ENCODE measurements around the gene DCAF17. TPM values are rescaled to one million over a fixed set of nuclear protein-coding genes. Genes with fewer than 3 reads are reported as not detected.

Gene DCAF17
- total RNA-seq, 1 experiment from 2014 or later: 11.1 TPM

DNA sequence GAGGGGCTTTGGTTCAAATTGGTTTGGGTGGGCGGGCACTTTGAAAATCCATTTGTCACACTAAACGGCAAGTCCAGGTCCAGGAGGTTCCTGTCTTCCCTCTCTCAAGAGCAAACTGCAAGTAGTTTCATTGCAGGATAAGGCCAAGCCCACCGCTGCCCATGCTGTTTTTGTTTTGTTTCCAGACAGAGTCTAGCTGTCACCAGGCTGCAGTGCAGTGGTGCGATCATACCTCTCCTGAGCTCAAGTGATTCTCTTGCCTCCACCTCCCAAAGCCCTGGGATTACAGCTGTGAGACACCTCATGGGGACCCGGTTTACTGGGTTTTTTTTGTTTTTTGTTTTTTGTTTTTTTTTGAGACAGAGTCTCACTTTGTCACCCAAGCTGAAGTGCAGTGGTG, 86.4 kb downstream of the DCAF17 start:
- DNase-seq: no peak

DNA sequence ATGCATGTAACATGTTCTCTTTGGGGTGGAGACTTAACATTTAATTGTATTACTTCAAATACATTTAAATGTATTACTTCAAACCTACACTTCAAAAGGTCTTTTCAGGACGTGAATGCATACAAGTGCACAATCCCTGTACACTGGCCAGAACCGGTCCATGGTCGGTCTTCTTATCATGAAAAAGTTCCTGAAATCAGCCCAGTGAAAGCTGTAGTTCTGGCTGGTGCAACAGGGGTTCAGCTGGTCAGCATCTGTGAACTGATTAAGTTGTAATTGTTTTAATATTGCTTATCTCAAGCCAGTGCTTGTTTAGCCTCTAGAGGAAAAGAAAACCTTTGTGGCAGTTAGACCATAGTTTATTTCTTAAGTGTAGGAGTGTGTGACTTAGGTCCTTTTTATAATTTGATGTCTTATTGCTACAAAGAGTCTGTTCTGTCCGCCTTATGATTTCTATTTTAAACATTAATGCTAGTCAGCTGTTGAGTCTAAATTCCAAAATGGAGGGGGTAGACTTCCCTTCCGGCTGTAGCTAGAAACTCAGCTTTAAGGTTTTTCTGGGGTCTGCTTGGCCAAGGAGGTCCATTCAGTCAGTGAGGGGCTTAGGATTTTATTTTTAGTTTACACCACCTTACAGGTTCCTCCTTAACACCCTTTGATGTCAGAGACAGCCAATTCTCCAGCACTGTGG, 87.5 kb downstream of the DCAF17 start:
- ChIA-PET CTCF (no interaction called here), POLR2A (ENCODE audit: unreplicated experiment) (no interaction called here)
- peaks cover 10% of the 10 kb centered on the region for H3K27me3 ChIP-seq (ENCODE audit: low read length)
- TF ChIP-seq EZH2phosphoT487 (IDR thresholded peaks at IDR 0.05; ENCODE audit: borderline replicate concordance, low read length) (no peak), EZH2 (IDR thresholded peaks at IDR 0.05; ENCODE audit: low read length, unreplicated experiment) (no peak)
- TF ChIP-seq, protein P1, sequence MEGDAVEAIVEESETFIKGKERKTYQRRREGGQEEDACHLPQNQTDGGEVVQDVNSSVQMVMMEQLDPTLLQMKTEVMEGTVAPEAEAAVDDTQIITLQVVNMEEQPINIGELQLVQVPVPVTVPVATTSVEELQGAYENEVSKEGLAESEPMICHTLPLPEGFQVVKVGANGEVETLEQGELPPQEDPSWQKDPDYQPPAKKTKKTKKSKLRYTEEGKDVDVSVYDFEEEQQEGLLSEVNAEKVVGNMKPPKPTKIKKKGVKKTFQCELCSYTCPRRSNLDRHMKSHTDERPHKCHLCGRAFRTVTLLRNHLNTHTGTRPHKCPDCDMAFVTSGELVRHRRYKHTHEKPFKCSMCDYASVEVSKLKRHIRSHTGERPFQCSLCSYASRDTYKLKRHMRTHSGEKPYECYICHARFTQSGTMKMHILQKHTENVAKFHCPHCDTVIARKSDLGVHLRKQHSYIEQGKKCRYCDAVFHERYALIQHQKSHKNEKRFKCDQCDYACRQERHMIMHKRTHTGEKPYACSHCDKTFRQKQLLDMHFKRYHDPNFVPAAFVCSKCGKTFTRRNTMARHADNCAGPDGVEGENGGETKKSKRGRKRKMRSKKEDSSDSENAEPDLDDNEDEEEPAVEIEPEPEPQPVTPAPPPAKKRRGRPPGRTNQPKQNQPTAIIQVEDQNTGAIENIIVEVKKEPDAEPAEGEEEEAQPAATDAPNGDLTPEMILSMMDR (conservative IDR thresholded peaks at IDR 0.05; ENCODE audit: low read depth, low read length): no peak
- DNase-seq: no peak
- H3K27ac ChIP-seq (ENCODE audit: low read length): no peak overlapping the region
- intact Hi-C loops (cut with micrococcal nuclease): no loop called here
- no peaks in the 10 kb centered on the region for H3K9me3 ChIP-seq (ENCODE audit: low read length)
- H3K4me1 ChIP-seq (ENCODE audit: insufficient read depth, low read length): peaks cover 8% of the 10 kb centered on the region; the same call in 1 of the 2 replicates
- 0 out of 2 replicates have a peak overlapping the region, but pooled peaks have one; percentile 87 for H2AFZ ChIP-seq (ENCODE audit: low read length)
- no peaks in the 10 kb centered on the region for H3F3A ChIP-seq (ENCODE audit: low read length, unreplicated experiment)
- no peaks in the 10 kb centered on the region for H4K20me1 ChIP-seq (ENCODE audit: low read length)
- BruUV-seq (replicated peaks): no TSS peak
- no peak overlapping the region for H3K9ac ChIP-seq (ENCODE audit: low read length)
- ATAC-seq: no peak
- peak overlapping the region; percentile 98 for H3K4me2 ChIP-seq (ENCODE audit: low read length)
- no peaks in the 10 kb centered on the region for H3K9me2 ChIP-seq (replicated peaks; ENCODE audit: low read length)
- H3K79me2 ChIP-seq (ENCODE audit: low read length): no peaks in the 10 kb centered on the region
- no peak overlapping the region; the same call in 1 of the 2 replicates for H3K4me3 ChIP-seq (ENCODE audit: low read length)
- no peaks in the 10 kb centered on the region for H3K36me3 ChIP-seq (ENCODE audit: low read depth, low read length)

More for the DNA sequence above, 86.4 kb downstream of the DCAF17 start:
- Histone ChIP-seq H2AFZ (ENCODE audit: low read length) (no peak overlapping the region), H3K79me2 (ENCODE audit: low read length) (no peaks in the 10 kb centered on the region), H3K27me3 (ENCODE audit: low read length) (peaks cover 10% of the 10 kb centered on the region), H3K9me2 (replicated peaks; ENCODE audit: low read length) (no peaks in the 10 kb centered on the region), H3K4me1 (ENCODE audit: insufficient read depth, low read length) (peaks cover 11% of the 10 kb centered on the region; the same call in 1 of the 2 replicates), H3K27ac (ENCODE audit: low read length) (no peak overlapping the region), H3K9me3 (ENCODE audit: low read length) (no peaks in the 10 kb centered on the region), H3F3A (ENCODE audit: low read length, unreplicated experiment) (no peaks in the 10 kb centered on the region), H3K4me2 (ENCODE audit: low read length) (no peak overlapping the region), H3K36me3 (ENCODE audit: low read depth, low read length) (no peaks in the 10 kb centered on the region), H4K20me1 (ENCODE audit: low read length) (no peaks in the 10 kb centered on the region), H3K4me3 (ENCODE audit: low read length) (no peak overlapping the region), H3K9ac (ENCODE audit: low read length) (no peak overlapping the region)
- TF ChIP-seq, protein P1 (conservative IDR thresholded peaks at IDR 0.05; ENCODE audit: low read depth, low read length): no peak
- TF ChIP-seq EZH2phosphoT487 (IDR thresholded peaks at IDR 0.05; ENCODE audit: borderline replicate concordance, low read length): no peak
- no peak for TF ChIP-seq EZH2 (IDR thresholded peaks at IDR 0.05; ENCODE audit: low read length, unreplicated experiment)
- CTCF ChIA-PET: no interaction called here
- POLR2A ChIA-PET (ENCODE audit: unreplicated experiment): no interaction called here
- ATAC-seq: no peak
- intact Hi-C loops (cut with micrococcal nuclease): no loop called here
- no TSS peak for BruUV-seq (replicated peaks)

Measured in PC-3 (cell line).